Osteoblast (primary cell): ENCODE data around the gene SPNS1. TPM values are rescaled to one million over a fixed set of nuclear protein-coding genes. Genes with fewer than 3 reads are reported as not detected.
"Not testable (repeated sequence)": the region's sequence is repeated elsewhere in the genome, so short reads cannot be mapped to it uniquely, and the experiment has no call there.

Experiments used
- DNase-seq: peaks from one replicate; pipeline ENCODE4 v3.0.0; 2011; ENCODE audit warnings: low spot score, mixed read lengths; ENCODE audit not compliant: insufficient read length; ENCODE audit errors: missing footprints
- H2AFZ ChIP-seq: 2 replicates; pipeline ENCODE4 v1.6.0; 2011; ENCODE audit warnings: mild to moderate bottlenecking, low read length
- H3K27ac ChIP-seq: 2 replicates; pipeline ENCODE4 v1.5.1; 2011; ENCODE audit warnings: mild to moderate bottlenecking, low read depth, low read length, moderate library complexity
- H3K27me3 ChIP-seq: 2 replicates; pipeline ENCODE4 v1.6.0; 2012; ENCODE audit warnings: mild to moderate bottlenecking, control low read depth, inconsistent platforms, low read length, moderate library complexity; ENCODE audit not compliant: insufficient read depth
- H3K36me3 ChIP-seq: 2 replicates; pipeline ENCODE4 v1.5.1; 2011; ENCODE audit warnings: mild to moderate bottlenecking, low read length, control low read depth, moderate library complexity; ENCODE audit not compliant: insufficient read depth
- H3K4me1 ChIP-seq: 2 replicates; pipeline ENCODE4 v1.5.1; 2011; ENCODE audit warnings: mild to moderate bottlenecking, low read length, control low read depth, moderate library complexity; ENCODE audit not compliant: insufficient read depth
- H3K4me2 ChIP-seq: 2 replicates; pipeline ENCODE4 v1.6.0; 2011; ENCODE audit warnings: mild to moderate bottlenecking, low read length; ENCODE audit not compliant: insufficient read depth
- H3K4me3 ChIP-seq: fragments of 200-600 bp; sonication (generic); 3 replicates; pipeline ENCODE4 v1.5.1; 2012; ENCODE audit warnings: mild to moderate bottlenecking, low read length, inconsistent platforms; ENCODE audit not compliant: insufficient read depth
- H3K79me2 ChIP-seq: 2 replicates; pipeline ENCODE4 v1.6.0; 2012; ENCODE audit warnings: mild to moderate bottlenecking, low read length, control low read depth, inconsistent platforms; ENCODE audit not compliant: insufficient read depth
- H3K9me3 ChIP-seq: 2 replicates; pipeline ENCODE4 v1.5.1; 2011; ENCODE audit warnings: low read depth, low read length, control low read depth
- H4K20me1 ChIP-seq: 2 replicates; pipeline ENCODE4 v1.6.0; 2012; ENCODE audit warnings: mild to moderate bottlenecking, low read length, control low read depth; ENCODE audit not compliant: insufficient read depth
- total RNA-seq: library from RNA; depleted of rRNA; stranded (reverse); fragments of >200 nt; gene quantifications from 2 replicates; pipeline ENCODE4 v1.2.3, GENCODE V29; 2012
- TF ChIP-seq, protein P1 (sequence below): IDR thresholded peaks from 2 replicates; pipeline ENCODE4 v1.5.1; 2011; ENCODE audit warnings: mild to moderate bottlenecking, low read depth, low read length, moderate library complexity; ENCODE audit errors: extremely low read depth

SPNS1 gene
- total RNA-seq, 1 donor, result 50.7 TPM

DNA sequence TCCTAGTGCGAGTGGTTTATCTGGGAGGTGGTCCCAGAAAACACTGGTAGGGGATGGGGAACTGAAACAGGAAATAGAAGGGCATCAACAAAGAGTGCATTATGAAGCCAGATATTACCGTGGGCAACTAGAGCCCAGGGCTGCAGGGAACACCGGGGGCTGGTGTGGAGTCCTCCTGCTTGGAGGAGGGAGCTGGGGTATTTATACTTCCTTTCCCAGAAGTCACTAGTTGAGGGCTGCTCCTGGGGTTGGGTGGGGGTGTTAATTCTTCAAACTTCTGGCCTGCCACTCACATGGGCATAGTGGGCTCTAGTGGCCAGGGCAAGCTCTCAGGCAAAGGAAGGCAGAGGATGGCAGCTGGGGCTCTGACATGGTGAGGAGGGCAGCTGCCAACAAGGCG is 25.0 kb downstream of the SPNS1 start:
- no peak overlapping the region for H3K4me3 ChIP-seq
- no peak overlapping the region for H3K4me2 ChIP-seq
- H3K4me1 ChIP-seq, result no peaks in the 10 kb centered on the region
- no peaks in the 10 kb centered on the region for H3K36me3 ChIP-seq
- H2AFZ ChIP-seq, result no peak overlapping the region
- no peaks in the 10 kb centered on the region for H3K9me3 ChIP-seq
- H3K27me3 ChIP-seq, result peaks cover 4% of the 10 kb centered on the region
- H4K20me1 ChIP-seq, result no peaks in the 10 kb centered on the region
- H3K27ac ChIP-seq, result no peak overlapping the region
- TF ChIP-seq, protein P1, sequence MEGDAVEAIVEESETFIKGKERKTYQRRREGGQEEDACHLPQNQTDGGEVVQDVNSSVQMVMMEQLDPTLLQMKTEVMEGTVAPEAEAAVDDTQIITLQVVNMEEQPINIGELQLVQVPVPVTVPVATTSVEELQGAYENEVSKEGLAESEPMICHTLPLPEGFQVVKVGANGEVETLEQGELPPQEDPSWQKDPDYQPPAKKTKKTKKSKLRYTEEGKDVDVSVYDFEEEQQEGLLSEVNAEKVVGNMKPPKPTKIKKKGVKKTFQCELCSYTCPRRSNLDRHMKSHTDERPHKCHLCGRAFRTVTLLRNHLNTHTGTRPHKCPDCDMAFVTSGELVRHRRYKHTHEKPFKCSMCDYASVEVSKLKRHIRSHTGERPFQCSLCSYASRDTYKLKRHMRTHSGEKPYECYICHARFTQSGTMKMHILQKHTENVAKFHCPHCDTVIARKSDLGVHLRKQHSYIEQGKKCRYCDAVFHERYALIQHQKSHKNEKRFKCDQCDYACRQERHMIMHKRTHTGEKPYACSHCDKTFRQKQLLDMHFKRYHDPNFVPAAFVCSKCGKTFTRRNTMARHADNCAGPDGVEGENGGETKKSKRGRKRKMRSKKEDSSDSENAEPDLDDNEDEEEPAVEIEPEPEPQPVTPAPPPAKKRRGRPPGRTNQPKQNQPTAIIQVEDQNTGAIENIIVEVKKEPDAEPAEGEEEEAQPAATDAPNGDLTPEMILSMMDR, result no peak
- H3K79me2 ChIP-seq, result no peaks in the 10 kb centered on the region
- DNase-seq, result peak; percentile 14

DNA sequence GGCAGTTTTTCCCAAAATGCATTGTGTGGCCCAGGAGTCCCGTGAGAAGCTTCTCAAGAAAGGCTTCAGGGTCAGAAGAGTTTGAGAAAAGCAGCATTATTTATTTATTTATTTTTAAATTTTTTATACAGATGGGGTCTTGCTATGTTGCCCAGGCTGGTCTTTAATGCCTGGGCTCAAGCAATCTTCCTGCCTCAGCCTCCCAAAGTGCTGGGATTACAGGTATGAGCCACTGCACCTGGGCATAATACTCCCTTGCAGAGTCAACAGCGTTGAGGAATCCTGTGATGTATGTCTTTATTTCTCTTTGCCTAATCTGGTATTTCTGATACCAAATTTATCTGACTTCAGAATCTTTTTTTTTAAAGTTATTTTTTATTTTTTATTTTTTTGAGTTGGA is 25.4 kb downstream of the SPNS1 start:
- DNase-seq, result no peak
- Histone ChIP-seq H3K27ac (no peak overlapping the region), H3K4me2 (no peak overlapping the region), H3K27me3 (peaks cover 4% of the 10 kb centered on the region), H3K36me3 (no peaks in the 10 kb centered on the region), H3K4me3 (no peak overlapping the region), H4K20me1 (no peaks in the 10 kb centered on the region), H3K4me1 (no peaks in the 10 kb centered on the region), H3K79me2 (no peaks in the 10 kb centered on the region), H3K9me3 (no peaks in the 10 kb centered on the region), H2AFZ (no peak overlapping the region)
- TF ChIP-seq, protein P1, result no peak

DNA sequence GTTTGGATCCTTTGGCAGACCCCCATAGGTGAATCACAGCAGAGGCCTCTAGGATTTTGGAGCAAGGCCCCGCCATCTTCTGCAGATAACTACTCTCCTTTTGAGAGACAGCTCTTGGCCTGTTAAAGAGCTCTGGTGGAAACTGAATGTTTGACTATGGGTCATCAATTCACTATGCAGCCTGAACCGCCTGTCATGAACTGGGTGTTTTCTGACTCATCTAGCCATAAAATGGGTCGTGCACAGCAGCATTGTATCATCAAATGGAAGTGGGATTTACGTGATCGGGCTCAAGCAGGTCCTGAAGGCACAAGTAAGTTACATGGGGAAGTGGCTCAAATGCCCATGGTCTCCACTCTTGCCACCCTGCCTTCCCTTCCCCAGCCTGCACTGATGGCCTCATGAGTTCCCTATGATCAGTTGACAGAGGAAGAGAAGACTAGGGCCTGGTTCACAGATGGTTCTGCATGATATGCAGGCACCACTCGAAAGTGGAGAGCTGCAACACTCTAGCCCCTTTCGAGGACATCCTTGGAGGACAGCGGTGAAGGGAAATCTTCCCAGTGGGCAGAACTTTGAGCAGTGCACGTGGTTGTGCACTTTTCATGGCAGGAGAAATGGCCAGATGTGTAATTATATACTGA is 30.0 kb downstream of the SPNS1 start:
- H3K79me2 ChIP-seq, H4K20me1 ChIP-seq, H3K9me3 ChIP-seq, H3K4me1 ChIP-seq, H3K4me3 ChIP-seq, H2AFZ ChIP-seq, H3K36me3 ChIP-seq, H3K27ac ChIP-seq, H3K27me3 ChIP-seq, H3K4me2 ChIP-seq: not testable (repeated sequence)
- DNase-seq, result peak; percentile 8

DNA sequence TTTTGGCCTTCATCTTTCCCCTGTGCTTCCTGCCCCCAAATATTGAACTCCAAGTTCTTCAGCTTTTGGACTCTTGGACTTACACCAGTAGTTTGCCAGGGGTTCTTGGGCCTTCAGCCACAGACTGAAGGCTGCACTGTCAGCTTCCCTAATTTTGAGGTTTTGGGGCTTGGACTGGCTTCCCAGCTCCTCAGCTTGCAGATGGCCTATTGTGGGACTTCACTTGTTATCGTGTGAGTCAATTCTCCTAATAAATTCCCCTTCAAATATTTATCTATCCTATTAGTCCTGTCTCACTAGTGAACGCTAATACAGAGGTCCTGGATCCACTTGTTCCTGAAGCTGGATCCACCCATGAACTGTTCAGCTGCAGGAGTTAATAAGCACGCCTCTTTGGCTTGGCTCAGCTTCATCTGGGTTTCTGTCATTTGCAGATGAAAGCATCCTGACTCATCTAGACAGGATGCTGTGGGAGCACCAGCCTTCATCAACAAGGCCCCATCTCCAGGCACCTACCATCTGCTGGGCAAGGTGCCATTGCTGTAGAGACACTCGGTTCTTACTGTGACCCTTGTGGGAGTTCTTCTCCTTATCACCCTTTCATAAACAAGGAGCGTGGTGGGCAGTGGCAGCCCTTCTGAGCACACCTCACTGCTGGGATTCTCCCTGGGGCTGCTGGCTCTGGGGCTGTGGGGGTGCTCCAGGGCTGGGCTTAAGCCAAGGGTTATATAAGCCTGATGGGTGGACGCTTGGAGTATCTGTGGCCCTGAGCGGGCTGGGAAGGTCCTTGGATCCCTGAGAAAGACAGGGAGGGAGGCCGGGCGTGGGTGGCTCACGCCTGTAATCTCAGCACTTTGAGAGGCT is 33.4 kb downstream of the SPNS1 start:
- Histone ChIP-seq H3K27ac (no peak overlapping the region), H3K27me3 (no peaks in the 10 kb centered on the region), H3K4me2 (no peak overlapping the region), H2AFZ (no peak overlapping the region), H4K20me1 (no peaks in the 10 kb centered on the region), H3K4me3 (no peak overlapping the region), H3K9me3 (no peaks in the 10 kb centered on the region), H3K79me2 (no peaks in the 10 kb centered on the region), H3K4me1 (peaks cover 4% of the 10 kb centered on the region), H3K36me3 (no peaks in the 10 kb centered on the region)
- peak; percentile 93 for DNase-seq
- TF ChIP-seq, protein P1, result no peak
